Measurements from ENCODE around the gene IL4I1.
A peak's percentile ranks its signal among the peaks of the same experiment; 100 is the strongest.

DNA sequence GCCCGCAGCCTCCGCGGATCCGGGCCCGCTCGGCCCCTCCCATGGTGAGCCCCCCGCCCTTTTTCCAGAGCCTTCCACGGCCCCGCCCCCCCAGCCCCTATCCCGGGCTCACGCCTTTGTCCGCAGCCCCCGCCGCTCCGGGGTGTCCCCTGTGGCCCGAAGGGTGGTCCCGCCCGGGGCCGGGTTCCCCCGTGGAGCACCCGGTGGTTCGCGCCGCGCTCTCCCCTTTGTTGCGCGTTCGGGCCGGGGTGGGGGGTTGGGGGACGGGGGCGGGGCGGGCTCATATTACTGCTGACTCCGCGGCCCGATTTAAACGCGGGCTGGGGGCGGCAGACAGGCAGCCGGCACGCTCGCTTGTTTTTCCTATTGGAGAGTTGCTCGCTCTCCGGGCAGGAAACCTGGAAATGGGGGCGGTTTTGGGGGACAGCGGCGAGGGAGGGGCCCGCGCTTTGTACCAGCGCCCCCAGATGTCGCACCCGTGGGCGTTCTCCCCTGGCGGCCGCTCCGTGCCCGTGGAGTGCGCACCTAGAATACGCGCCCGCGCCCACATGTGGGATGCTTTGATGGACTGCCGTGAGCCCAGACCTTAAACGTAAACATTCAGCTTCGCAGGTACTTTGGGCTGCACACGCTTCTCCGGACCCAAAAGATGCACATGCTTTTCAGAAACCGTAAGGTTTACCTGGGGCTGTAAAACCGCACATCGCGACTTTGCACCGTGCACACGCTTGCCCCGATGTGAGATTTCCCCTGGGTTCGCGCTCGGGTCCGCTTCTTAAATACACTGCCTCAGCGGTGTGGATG lies 45.0 kb downstream of the IL4I1 start:
- TF ChIP-seq CTCF (IDR thresholded peaks at IDR 0.05) (peak; percentile 17), EZH2 (IDR thresholded peaks at IDR 0.05; ENCODE audit: borderline replicate concordance, insufficient read depth, low read depth, low read length, poor library complexity, severe bottlenecking) (no peak)

Data from B cell (primary cell).